ENCODE results near the gene HIPK1.

DNA sequence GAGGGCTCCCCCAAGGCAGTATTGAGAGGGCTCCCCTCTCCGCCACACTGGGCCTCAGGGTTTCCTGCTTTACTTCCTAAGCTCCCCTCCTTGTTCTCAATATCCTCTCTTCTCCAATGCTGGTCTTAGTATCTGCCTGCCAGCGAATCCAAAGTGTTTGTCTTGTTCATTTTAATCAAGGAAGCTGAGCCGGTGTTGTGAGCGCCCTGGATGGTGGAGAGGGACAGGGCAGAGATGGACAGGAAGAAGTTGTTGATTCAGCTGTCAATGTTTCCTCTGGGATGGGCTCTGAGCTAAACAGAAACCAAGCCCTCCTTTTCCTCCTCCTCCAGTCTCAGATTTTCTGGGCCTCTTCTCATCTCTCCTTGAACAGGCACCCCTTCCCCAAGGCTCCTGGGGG is 55.6 kb downstream of the HIPK1 start:
- TF ChIP-seq, protein P1, sequence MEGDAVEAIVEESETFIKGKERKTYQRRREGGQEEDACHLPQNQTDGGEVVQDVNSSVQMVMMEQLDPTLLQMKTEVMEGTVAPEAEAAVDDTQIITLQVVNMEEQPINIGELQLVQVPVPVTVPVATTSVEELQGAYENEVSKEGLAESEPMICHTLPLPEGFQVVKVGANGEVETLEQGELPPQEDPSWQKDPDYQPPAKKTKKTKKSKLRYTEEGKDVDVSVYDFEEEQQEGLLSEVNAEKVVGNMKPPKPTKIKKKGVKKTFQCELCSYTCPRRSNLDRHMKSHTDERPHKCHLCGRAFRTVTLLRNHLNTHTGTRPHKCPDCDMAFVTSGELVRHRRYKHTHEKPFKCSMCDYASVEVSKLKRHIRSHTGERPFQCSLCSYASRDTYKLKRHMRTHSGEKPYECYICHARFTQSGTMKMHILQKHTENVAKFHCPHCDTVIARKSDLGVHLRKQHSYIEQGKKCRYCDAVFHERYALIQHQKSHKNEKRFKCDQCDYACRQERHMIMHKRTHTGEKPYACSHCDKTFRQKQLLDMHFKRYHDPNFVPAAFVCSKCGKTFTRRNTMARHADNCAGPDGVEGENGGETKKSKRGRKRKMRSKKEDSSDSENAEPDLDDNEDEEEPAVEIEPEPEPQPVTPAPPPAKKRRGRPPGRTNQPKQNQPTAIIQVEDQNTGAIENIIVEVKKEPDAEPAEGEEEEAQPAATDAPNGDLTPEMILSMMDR (IDR thresholded peaks at IDR 0.05; ENCODE audit: insufficient read depth, low read length, poor library complexity, severe bottlenecking): no peak
- no peak for TF ChIP-seq EZH2phosphoT487 (conservative IDR thresholded peaks at IDR 0.05; ENCODE audit: low read length)

Data from SU-DHL-6 (cell line).